ENCODE data around the gene TTC38.
"Not testable (repeated sequence)": the region's sequence is repeated elsewhere in the genome, so short reads cannot be mapped to it uniquely, and the experiment has no call there.

Gene TTC38

DNA sequence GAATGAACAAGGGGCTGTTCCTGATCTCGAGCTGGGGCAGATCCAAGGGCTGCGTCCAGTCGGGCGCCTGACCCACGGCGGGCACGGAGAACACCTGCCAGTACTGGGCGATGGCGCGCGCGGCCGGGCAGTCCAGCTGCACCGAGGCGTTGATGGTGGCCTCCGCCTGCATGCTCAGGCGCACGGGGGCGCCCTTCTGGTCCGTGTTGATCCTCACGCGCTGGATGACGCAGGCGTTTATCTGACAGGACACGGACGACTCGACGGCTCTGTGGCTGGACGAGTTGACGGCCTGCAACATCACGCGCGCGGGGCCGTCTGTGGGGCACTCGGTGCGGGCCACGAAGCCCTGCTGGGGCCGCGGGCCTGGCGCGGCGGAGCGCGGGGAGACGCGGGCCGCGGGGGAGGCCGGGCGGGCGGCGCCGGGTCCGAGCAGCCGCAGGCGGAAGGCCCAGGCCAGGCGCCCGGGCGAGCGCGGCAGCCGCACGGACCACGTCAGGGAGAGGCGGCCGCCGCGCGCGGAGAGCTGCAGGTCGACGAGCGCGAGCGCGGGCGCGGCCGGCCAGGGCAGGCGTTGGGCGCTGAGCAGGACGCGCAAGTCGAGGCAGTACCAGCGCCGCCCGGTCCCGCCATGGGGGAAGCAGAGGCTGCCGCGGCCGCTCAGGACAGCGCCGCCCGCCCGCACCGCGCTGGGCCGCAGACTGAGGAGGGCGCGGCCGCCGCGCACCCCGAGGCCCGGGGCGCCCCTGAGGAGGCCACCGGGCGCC, 5.2 kb upstream of the TTC38 start:
- DNase-seq (ENCODE audit: low spot score): no peak
- in situ Hi-C loops (cut with MboI; ENCODE audit: low pct_unique_long_range_greater_than_20kb, low sequenced_read_pairs, unreplicated experiment): no loop called here
- TF ChIP-seq, protein P1, sequence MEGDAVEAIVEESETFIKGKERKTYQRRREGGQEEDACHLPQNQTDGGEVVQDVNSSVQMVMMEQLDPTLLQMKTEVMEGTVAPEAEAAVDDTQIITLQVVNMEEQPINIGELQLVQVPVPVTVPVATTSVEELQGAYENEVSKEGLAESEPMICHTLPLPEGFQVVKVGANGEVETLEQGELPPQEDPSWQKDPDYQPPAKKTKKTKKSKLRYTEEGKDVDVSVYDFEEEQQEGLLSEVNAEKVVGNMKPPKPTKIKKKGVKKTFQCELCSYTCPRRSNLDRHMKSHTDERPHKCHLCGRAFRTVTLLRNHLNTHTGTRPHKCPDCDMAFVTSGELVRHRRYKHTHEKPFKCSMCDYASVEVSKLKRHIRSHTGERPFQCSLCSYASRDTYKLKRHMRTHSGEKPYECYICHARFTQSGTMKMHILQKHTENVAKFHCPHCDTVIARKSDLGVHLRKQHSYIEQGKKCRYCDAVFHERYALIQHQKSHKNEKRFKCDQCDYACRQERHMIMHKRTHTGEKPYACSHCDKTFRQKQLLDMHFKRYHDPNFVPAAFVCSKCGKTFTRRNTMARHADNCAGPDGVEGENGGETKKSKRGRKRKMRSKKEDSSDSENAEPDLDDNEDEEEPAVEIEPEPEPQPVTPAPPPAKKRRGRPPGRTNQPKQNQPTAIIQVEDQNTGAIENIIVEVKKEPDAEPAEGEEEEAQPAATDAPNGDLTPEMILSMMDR (IDR thresholded peaks at IDR 0.05; ENCODE audit: extremely low read depth, insufficient read depth, missing control alignments): no peak

DNA sequence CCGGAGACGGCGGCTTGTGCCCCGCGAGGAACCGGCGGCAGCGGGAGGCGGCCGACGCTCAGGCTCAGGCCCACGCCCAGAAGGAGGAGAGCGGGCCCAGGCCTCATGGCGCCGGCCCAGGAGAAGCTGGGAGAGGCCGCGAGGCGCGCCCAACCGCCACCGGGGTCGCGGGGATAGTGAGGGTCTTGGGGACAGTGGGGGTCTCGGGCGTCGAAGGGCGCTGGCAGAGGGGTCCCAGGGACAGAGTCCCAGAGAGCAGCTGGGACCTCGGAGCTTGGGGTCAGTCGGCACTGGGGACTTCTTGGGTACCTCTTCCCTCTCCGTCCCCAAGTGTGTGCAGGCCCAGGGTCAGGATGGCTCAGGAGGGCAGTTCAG, 4.6 kb upstream of the TTC38 start, which contains the start of gene PKDREJ:
Gene PKDREJ, minus strand, starts transcription at position 128 of the 375 bp plus-strand sequence. Its CDS starts 21 bp downstream, at position 107.
- in situ Hi-C loops (cut with MboI; ENCODE audit: low pct_unique_long_range_greater_than_20kb, low sequenced_read_pairs, unreplicated experiment): no loop called here
- DNase-seq (ENCODE audit: low spot score): no peak
- TF ChIP-seq, protein P1 (IDR thresholded peaks at IDR 0.05; ENCODE audit: extremely low read depth, insufficient read depth, missing control alignments): no peak

DNA sequence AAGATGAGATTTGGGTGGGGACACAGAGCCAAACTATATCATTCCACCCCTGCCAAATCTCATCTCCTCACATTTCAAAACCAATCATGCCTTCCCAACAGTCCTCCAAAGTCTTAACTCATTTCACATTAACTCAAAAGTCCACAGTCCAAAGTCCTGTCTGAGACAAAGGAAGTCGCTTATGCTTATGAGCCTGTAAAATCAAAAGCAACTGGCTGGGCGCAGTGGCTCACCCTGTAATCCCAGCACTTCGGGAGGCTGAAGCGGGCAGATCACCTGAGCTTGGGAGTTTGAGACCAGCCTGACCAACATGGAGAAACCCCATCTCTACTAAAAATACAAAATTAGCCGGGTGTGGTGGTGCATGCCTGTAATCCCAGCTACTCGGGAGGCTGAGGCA, 3.3 kb upstream of the TTC38 start:
- in situ Hi-C loops (cut with MboI; ENCODE audit: low pct_unique_long_range_greater_than_20kb, low sequenced_read_pairs, unreplicated experiment); DNase-seq (ENCODE audit: low spot score): not testable (repeated sequence)

DNA sequence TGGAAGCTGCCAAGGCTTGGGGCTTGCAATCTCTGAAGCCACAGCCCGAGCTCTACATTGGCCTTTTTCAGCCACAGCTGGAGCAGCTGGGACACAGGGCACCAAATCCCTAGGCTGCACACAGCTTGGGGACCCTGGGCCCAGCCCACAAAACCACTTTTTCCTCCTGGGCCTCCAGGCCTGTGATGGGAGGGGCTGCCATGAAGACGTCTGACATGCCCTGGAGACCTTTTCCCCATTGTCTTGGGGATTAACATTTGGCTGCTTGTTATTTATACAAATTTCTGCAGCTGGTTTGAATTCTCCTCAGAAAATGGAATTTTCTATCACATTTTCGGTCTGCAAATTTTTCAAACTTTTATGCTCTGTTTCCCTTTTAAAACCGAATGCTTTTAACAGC, 2.2 kb upstream of the TTC38 start:
- in situ Hi-C loops (cut with MboI; ENCODE audit: low pct_unique_long_range_greater_than_20kb, low sequenced_read_pairs, unreplicated experiment): not testable (repeated sequence)

DNA sequence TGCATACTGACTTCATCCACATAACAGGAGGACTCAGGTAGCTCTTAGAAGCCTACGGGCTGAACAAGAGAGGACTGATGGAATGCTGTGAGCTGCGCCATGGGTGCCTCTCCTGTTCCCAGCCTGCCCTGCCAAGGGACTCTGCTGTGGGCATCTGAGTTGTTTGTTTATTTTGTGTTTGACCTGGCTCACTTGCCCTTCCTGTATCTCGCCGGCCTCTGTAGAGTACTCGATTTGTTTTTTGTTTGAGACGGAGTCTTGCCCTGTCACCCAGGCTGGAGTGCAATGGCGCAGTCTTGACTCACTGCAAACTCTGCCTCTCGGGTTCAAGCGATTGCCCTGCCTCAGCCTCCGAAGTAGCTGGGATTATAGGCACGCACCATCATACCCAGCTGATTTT, 1.8 kb downstream of the TTC38 start:
- TF ChIP-seq, protein P1 (IDR thresholded peaks at IDR 0.05; ENCODE audit: extremely low read depth, insufficient read depth, missing control alignments): no peak
- in situ Hi-C loops (cut with MboI; ENCODE audit: low pct_unique_long_range_greater_than_20kb, low sequenced_read_pairs, unreplicated experiment): no loop called here
- no peak for DNase-seq (ENCODE audit: low spot score)

More for the DNA sequence above, 2.2 kb upstream of the TTC38 start:
- DNase-seq (ENCODE audit: low spot score): not testable (repeated sequence)

DNA sequence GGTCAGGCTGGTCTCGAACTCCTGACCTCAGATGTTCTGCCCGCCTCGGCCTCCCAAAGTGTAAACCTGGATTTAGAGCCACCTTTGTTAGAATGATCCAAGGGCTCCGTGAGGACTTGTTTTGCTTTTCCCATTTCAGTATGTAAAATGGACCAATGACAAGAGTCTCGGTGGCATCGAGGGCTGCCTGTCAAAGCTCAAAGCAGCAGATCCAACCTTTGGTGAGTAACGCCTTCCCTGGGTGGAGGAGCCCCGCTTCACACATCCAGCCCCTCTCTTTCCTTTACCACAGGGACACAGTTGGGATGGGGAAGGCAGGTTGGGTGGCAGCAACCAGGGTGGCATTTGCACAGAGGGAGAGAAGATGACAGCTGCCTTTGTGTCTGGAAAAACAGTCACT, 4.4 kb downstream of the TTC38 start:
- TF ChIP-seq, protein P1 (IDR thresholded peaks at IDR 0.05; ENCODE audit: extremely low read depth, insufficient read depth, missing control alignments): no peak

DNA sequence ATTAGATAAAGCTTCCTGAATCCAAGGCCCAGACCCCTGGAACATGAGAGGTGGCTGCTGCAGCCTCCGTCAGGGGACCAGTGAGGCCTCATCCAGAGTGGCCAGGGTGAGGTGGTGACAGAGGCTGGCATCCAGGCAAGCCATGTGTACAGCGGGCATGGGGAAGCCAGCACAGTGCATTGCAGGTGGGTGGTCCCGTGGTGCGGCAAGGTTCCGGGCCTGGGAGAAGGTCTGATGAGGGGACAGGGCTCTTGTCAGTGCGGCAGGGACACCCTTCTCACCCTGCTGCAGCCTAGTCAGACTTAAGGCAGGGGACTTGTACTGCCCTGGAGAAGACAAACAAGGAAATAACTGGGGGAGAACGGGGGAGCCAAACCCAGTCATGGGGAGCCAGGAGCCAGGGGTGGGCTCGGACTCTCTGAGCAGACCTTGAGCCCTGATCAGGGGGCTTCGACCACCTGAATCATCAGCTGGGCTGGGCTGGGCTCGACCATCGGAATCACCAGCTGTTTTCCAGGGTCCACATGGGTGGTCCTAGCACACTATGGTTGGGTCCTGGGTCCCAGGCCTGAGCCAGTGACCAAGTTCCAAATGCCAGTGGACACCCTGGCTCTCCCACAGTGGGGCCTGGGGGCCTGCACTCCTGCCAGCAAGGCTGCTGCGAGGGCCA, 5.1 kb downstream of the TTC38 start:
- TF ChIP-seq, protein P1 (IDR thresholded peaks at IDR 0.05; ENCODE audit: extremely low read depth, insufficient read depth, missing control alignments): no peak
- DNase-seq (ENCODE audit: low spot score): no peak
- in situ Hi-C loops (cut with MboI; ENCODE audit: low pct_unique_long_range_greater_than_20kb, low sequenced_read_pairs, unreplicated experiment): no loop called here

More for the DNA sequence above, 4.4 kb downstream of the TTC38 start:
- in situ Hi-C loops (cut with MboI; ENCODE audit: low pct_unique_long_range_greater_than_20kb, low sequenced_read_pairs, unreplicated experiment): no loop called here
- DNase-seq (ENCODE audit: low spot score): no peak

Data from GM13977 (cell line).